CMK (cell line): ENCODE results near the gene TICAM2.
"Not testable (repeated sequence)": the region's sequence is repeated elsewhere in the genome, so short reads cannot be mapped to it uniquely, and the experiment has no call there.

Source experiments
- DNase-seq: peaks from one replicate; pipeline ENCODE4 v3.0.0-alpha.2; 2010; ENCODE audit warnings: low read depth

The TICAM2 gene, protein sequence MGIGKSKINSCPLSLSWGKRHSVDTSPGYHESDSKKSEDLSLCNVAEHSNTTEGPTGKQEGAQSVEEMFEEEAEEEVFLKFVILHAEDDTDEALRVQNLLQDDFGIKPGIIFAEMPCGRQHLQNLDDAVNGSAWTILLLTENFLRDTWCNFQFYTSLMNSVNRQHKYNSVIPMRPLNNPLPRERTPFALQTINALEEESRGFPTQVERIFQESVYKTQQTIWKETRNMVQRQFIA

DNA sequence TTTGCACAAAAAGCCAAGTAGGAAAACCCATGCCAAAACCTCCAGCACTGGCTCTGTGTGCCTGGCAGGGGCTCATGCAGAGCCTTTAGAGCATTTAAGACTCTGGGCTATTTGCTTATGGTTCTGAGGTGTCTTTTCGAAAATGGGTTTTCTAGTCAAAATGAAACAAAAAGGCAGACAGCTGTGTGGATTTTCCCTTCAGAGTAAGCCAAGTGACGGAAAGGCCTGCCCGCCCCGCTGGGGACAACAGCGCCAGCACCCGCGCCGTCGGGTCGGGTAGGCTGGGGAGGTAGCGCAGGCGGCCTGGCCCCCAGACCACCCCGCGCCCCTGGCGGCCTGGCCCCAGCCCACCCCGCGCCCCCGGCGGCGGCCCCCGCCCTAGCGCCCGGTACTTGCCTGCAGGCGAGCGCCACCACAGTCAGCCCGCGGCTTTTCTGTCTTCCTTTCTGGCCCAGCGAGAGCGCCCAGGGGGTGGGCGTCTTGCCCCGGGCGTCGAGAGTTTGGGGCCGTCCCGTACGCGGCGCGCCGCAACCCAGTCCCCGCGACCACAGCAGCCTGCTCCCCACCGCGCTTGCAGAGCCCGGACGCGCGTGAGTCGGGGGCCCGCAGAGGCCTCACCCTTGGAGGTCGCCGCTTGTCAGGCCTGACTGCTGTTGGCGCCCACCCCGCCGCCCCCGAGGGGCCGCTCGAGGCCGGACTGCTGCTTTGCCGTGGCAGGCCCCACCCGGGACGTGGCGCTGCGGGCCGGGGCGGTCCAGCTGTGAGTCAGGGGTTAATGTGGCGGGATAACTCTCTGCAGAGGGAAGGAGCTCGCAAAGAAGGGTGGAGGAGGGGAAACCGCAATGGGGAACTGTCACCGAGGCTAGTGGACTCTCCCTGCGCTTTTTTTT, at the start of gene TICAM2:
TICAM2 (minus strand) TSS at position 779 of the 890 bp plus-strand sequence. CDS start 21,223 bp downstream, outside the sequence.
- DNase-seq: peak; percentile 47

DNA sequence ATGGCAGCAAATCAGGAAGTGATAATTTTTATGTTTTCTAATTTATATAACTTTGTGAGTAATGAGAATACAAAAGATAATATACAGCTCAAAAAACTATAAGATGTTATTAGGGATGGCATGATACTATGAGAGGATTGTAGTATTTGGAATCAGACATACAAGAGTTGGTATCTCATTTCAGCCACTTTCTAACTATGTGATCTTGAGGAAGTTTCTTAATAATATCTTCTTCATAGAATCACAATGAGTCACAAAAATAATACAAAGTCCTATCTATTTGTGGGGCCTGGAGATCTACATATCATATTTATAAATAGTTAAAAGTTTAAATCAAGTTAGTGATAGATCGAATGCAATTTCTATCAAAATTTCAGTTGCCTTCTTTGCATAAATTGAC, 47.3 kb upstream of the TICAM2 start:
- DNase-seq: no peak

DNA sequence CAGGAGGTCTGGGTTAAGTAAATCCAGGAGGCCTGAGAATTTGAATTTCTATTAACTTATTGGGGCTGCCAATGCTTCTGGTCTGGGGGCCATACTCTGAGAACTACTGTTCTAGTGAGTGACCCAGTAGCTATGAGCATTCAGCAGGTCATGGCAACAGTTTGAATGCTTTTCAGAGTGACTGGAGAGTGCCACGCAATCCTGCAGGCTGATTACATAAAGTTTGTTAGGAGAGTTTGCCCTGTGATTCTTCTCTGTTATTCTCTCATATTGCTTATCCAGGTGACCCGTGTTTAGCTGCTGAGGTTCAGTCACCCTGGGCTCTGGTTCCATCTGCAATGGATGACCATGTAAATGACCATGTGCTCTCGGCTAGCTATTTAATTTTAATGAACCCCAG, 45.8 kb upstream of the TICAM2 start:
- DNase-seq: no peak

DNA sequence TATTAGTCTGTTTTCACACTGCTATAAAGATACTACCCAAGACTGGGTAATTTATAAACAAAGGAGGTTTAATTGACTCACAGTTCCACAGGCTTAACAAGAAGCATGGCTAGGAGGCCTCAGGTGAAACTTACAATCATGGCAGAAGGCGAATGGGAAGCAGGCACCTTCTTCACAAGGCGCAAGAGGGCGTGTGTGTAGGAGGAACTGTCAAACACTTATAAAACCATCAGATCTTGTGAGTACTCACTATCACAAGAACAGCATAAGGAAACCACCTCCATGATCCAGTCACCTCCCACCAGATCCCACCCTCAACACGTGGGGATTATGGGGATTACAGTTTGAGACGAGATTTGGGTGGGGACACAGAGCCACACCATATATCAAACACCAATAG, 43.1 kb upstream of the TICAM2 start:
- not testable (repeated sequence) for DNase-seq

GRCh38 chr5:115644046-115644445, 41.8 kb upstream of the TICAM2 start:
- DNase-seq: no peak

DNA sequence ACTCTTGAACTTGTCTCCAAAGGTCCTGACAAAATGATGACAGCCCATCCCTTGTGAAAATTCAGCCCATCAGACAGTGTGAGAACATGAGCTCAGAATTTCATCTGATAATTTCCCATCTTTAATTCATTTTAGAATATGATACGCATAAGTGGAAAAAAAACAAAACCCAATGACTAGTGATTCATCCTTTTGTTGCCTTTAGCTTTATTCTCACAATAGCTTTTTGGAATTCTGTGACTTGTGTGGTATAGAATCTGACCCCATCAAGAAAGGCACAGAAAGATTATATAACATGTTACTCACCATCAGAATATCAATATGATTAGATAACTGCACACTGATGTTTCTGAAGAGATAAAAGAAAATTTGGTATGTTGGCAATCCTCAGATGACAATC, 39.7 kb upstream of the TICAM2 start:
- DNase-seq: no peak

GRCh38 chr5:115640274-115640673, 38.0 kb upstream of the TICAM2 start:
- DNase-seq: no peak

DNA sequence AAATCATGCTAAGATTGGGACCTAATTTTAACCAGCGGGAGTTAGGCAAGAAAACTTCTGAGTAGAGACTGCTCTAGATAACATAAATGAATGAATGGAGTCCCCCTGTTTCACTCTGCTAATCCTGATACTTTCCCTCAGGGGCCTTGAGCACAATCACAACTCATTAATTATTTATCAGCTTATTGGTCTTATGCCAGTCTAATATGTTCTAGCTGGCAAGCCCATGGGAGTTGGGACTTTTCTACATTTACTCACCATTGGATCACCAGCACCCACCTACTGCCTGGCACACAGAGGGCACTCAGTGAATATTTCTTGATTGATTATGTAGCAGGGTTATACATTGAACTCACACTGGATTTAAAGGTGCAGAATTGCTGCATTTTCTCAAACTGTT, 37.1 kb upstream of the TICAM2 start:
- DNase-seq: no peak

DNA sequence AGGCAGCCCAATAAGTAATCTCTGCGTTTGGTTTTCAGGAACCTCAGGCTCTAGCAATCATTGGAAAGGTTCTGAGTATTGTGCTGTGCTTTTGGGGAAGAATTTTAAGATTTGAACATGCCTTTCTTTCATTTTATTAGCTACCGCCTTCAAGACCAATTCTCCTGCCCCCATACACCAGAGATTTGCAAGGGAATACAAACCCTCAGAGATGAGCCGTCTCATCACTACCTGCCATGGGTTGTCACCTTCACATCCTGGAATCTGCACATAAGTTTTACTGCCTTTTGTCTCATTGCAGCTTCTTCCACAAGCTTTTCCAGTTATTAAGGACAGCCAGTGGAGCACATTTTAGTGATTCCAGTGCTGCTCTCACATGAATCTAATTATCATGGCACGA, 35.2 kb upstream of the TICAM2 start:
- DNase-seq: no peak

- no peak for DNase-seq
These were observed 33.7 kb upstream of the TICAM2 start for GRCh38 chr5:115636008-115636407.

- DNase-seq: peak; percentile 35
These were observed 32.3 kb upstream of the TICAM2 start for GRCh38 chr5:115634343-115635132.

- DNase-seq: no peak
These were observed 27.6 kb upstream of the TICAM2 start for GRCh38 chr5:115629903-115630302.

DNA sequence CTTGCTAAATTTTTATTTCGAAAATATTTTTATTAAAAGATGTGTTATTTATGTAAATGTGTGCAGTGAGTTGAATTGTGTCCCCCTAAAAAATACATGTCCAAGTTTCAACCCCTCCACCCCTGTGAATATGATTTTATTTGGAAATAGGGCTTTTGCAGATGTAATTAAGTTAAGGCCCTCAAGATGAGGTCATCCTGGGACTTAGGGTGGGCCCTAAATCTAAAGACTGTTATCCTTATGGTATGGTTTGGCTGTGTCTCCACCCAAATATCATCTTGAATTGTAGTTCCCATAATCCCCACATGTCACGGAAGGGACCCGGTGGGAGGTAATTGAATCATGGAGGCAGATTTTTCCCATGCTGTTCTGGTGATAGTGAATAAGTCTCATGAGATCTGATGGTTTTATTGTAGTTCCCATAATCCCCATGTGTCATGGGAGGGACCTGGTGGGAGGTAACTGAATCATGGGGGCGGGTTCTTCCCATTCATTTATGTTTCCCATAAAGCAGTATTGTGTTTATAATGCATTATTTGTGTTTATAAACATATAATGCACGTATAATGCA, 25.1 kb upstream of the TICAM2 start:
- no peak for DNase-seq

GRCh38 chr5:115626445-115626823, 24.2 kb upstream of the TICAM2 start:
- no peak for DNase-seq

DNA sequence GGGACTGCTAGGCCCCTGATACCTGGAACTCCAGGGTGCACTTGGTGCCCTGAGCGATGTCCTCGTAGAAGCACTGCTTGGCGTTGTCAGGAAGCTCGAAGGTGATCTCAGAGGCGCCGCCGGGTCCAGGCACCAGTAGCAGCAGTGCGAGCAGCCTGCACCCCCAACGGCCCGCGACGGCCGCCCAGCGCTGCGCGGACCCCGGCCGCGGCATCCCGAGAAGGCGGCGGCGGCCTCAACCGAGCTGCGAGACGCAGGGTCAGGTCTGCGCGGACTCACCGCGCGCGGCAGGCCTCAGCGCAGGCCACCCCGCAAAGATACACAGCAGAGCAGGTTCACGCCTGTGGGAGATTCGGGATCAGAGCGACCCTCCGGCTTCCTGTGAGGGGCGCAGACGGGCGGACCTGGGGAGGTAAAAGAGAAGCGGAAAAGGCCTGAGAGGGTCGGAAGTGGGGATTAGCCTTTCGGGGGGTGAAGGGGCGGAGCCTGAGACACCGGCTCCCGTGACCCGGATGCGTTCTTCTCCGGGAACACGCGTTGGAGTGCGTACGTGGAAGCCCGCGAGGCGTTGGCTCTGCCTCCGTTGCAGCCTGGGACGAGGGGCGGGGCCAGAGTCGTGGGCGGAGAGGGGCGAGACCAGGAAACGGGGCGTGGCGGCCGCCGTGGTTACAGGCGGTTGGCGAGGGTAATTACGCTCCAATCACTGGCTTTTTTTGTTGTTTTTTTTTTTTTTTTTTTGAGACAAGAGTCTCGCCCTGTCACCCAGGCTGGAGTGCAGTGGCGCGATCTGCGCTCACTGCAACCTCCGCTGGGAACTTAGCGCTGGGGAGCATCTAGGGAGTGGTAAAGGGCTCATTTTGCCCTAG, 23.5 kb upstream of the TICAM2 start, which contains the start of gene TMED7:
TMED7 (minus strand) TSS at position 458 of the 866 bp plus-strand sequence; CDS start at position 214, 244 bp downstream.
- DNase-seq: peak; percentile 82

- no peak for DNase-seq
These were observed 22.7 kb upstream of the TICAM2 start for GRCh38 chr5:115624994-115625393.

- no peak for DNase-seq
These were observed 21.4 kb upstream of the TICAM2 start for GRCh38 chr5:115623658-115624057.

DNA sequence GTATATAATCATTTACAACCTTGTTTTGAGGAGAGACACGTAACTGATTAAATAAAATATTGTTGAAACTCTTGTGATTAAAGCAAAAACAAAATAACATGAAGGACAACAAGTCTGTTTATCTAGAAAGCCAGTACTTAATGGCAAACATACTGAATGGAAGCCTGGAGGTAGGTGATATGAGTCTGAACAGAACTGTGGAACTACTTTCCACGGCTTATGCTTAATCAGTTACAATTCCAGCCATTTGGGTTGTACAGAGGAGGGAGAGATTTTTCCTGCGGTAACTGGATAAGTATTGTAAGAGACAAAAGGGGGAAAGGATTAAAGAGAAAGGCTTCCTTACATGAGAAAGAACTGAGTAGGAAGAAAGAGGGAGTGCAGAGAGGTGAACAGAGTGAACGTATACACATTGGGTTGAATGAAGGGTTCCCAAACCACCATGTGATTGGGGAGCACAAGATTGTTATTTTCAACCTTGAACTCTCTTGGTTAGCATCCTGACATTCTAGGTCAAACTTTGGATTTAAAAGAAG, 19.2 kb upstream of the TICAM2 start:
- DNase-seq: no peak

DNA sequence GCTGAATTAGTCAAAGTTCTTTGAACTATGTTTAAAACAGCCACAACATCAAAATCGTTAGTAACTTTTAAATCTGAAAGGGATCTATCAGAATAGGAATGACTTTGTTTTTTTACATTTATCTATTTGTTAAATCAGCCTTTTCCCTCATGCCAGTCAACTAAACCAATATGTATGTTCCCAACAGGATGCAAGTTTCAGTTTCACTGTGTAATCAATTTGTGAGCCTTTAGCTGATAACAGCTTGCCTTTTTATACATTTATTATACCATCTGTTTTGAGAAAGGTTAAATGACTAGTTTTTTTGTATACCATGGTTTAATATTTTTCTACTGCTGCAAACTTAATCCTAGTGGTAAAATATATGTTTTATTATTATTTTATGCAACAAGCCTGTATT, 14.6 kb upstream of the TICAM2 start:
- DNase-seq: no peak

DNA sequence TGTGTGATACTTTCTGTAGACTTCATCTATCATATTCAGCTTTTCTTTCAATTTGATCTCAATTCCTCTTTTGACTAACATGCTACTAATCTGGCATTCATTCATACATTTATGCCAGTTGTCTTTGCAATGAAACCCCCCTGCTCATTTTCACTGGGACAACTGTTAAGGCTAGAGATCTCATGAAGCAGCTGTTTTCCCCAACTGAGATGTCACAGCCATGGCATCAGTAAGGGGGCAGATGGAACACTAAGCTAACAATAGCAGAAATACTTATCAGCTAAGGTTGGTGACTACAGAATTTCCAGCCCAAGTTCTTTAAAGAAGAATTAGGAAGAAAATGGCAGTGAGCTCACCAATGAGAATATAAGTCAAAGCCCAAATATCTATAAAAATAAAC, 14.2 kb upstream of the TICAM2 start:
- DNase-seq: no peak

- DNase-seq: no peak
These were observed 9.6 kb upstream of the TICAM2 start for GRCh38 chr5:115611873-115612272.
